HCT116 (cell line): ENCODE results near the gene PSMB7. TPM values are rescaled to one million over a fixed set of nuclear protein-coding genes. Genes with fewer than 3 reads are reported as not detected.

ENCODE experiments used
- ATAC-seq: fragments of 200-7000 bp; cut with Tn5 transposase; 2 replicates; pipeline ENCODE4 v1.9.1; 2020; ENCODE audit warnings: mild to moderate bottlenecking, moderate library complexity
- BruUV-seq: library from RNA; stranded (reverse); fragments of 400-500 nt; replicated peaks from 2 replicates; lab custom pipeline; 2021; lab: Mats Ljungman, UMichigan
- CTCF ChIA-PET: fragments of 300-600 bp; sonication (Branson Sonifier 250); formaldehyde crosslinking; loops from one replicate; lab custom pipeline; 2021; ENCODE audit warnings: antibody characterized with exemption; lab: Charles Lee
- POLR2A ChIA-PET: fragments of 300-600, 350-600 bp; sonication (Branson Sonifier 250); formaldehyde crosslinking; loops from one replicate; lab custom pipeline; 2021; ENCODE audit warnings: antibody characterized with exemption; lab: Charles Lee
- RAD21 ChIA-PET, 2 experiments: fragments of 300-600 bp; sonication (Branson Sonifier 250); formaldehyde crosslinking; loops; one replicate each; lab custom pipeline; 2023; ENCODE audit warnings: low total read pairs in 2 of 2; ENCODE audit not compliant: uncharacterized antibody in 2 of 2, unreplicated experiment in 2 of 2, low non-redundant PET in 1 of 2; lab: Charles Lee
- DNase-seq: peaks from one replicate; pipeline ENCODE4 v3.0.0-alpha.2; 2010; ENCODE audit warnings: low read depth, low spot score
- H2AFZ ChIP-seq: fragments of 200-600 bp; shearing (Covaris generic), sonication (generic); 2 replicates; pipeline ENCODE4 v1.6.1; 2017; ENCODE audit warnings: low read depth, mixed run types, mixed read lengths, antibody characterized with exemption, low read length; ENCODE audit not compliant: poor library complexity, severe bottlenecking
- H3K27ac ChIP-seq: 2 replicates; pipeline ENCODE4 v1.5.1; 2012; ENCODE audit warnings: low read depth, low read length
- H3K27me3 ChIP-seq: fragments of 200-600 bp; sonication (generic); 2 replicates; pipeline ENCODE4 v1.6.1; 2016; ENCODE audit warnings: mixed run types, low read length, mixed read lengths; ENCODE audit not compliant: insufficient read depth
- H3K36me3 ChIP-seq, 2 experiments: fragments of 200-500 bp in 1 of 2; fragments of 200-600 bp in 1 of 2; sonication (Bioruptor generic) in 1 of 2; sonication (generic) in 1 of 2; 2 replicates each; pipeline versions ENCODE4 v1.5.1 to v1.6.1; 2014 to 2016; ENCODE audit warnings: low read length in 2 of 2, inconsistent platforms in 1 of 2, mixed read lengths in 1 of 2, mixed run types in 1 of 2; ENCODE audit not compliant: insufficient read depth in 2 of 2, control insufficient read depth in 1 of 2
- H3K4me1 ChIP-seq, 2 experiments: fragments of 200-600 bp in 1 of 2; sonication (generic) in 1 of 2; 2 replicates each; pipeline versions ENCODE4 v1.5.1 to v1.6.1; 2012 to 2017; ENCODE audit warnings: low read length in 2 of 2, inconsistent platforms in 1 of 2, mild to moderate bottlenecking in 1 of 2, mixed read lengths in 1 of 2, mixed run types in 1 of 2, moderate library complexity in 1 of 2; ENCODE audit not compliant: insufficient read depth in 2 of 2, control insufficient read depth in 1 of 2
- H3K4me2 ChIP-seq: fragments of 200-600 bp; sonication (generic); 2 replicates; pipeline ENCODE4 v1.6.1; 2017; ENCODE audit warnings: mixed run types, low read length, mixed read lengths
- H3K4me3 ChIP-seq, 2 experiments: fragments of 200-600 bp in 1 of 2; sonication (generic) in 1 of 2; replicated peaks in 1 of 2; 2 replicates each; pipeline ENCODE4 v1.5.1; 2011 to 2016; ENCODE audit warnings: low read length in 2 of 2, control low read depth in 1 of 2, low read depth in 1 of 2, mild to moderate bottlenecking in 1 of 2, mixed read lengths in 1 of 2, mixed run types in 1 of 2
- H3K79me2 ChIP-seq: fragments of 200-600 bp; sonication (generic); 2 replicates; pipeline ENCODE4 v1.6.1; 2017; ENCODE audit warnings: mild to moderate bottlenecking, mixed run types, low read length, moderate library complexity, mixed read lengths; ENCODE audit not compliant: insufficient read depth
- H3K9ac ChIP-seq: fragments of 200-600 bp; sonication (generic); 2 replicates; pipeline ENCODE4 v1.6.1; 2016; ENCODE audit warnings: low read length, mixed read lengths
- H3K9me2 ChIP-seq: fragments of 200-600 bp; sonication (generic), shearing (Covaris generic); 2 replicates; pipeline ENCODE4 v1.6.1; 2017; ENCODE audit warnings: mixed run types, mild to moderate bottlenecking, moderate library complexity; ENCODE audit not compliant: insufficient read depth
- H3K9me3 ChIP-seq, 2 experiments: fragments of 200-500 bp in 1 of 2; fragments of 200-600 bp in 1 of 2; sonication (Bioruptor generic) in 1 of 2; sonication (generic) in 1 of 2; 2 replicates each; pipeline ENCODE4 v1.6.1; 2014 to 2017; ENCODE audit warnings: low read length in 2 of 2, mixed read lengths in 2 of 2, inconsistent platforms in 1 of 2, low read depth in 1 of 2, mild to moderate bottlenecking in 1 of 2, mixed run types in 1 of 2, moderate library complexity in 1 of 2; ENCODE audit not compliant: control insufficient read depth in 1 of 2, insufficient read depth in 1 of 2
- H4K20me1 ChIP-seq: fragments of 200-600 bp; sonication (generic), shearing (Covaris generic); 2 replicates; pipeline ENCODE4 v1.6.1; 2017; ENCODE audit warnings: mixed run types, mild to moderate bottlenecking, moderate library complexity; ENCODE audit not compliant: insufficient read depth
- CBX3 ChIP-seq: IDR thresholded peaks from 2 replicates; pipeline ENCODE4 v1.6.1; 2012; ENCODE audit warnings: low read depth
- CEBPB ChIP-seq: IDR thresholded peaks from 2 replicates; pipeline ENCODE4 v1.6.1; 2012; ENCODE audit warnings: low read depth
- ELF1 ChIP-seq: IDR thresholded peaks from 2 replicates; pipeline ENCODE4 v1.6.1; 2012; ENCODE audit warnings: low read depth, borderline replicate concordance
- FOSL1 ChIP-seq: IDR thresholded peaks from 2 replicates; pipeline ENCODE4 v1.6.1; 2012; ENCODE audit warnings: low read depth
- POLR2A ChIP-seq: IDR thresholded peaks from 2 replicates; pipeline ENCODE4 v1.7.0; 2011; ENCODE audit warnings: borderline replicate concordance; ENCODE audit not compliant: insufficient read depth, insufficient read length; ENCODE audit errors: extremely low read depth
- POLR2AphosphoS5 ChIP-seq: IDR thresholded peaks from 2 replicates; pipeline ENCODE4 v1.6.1; 2011; ENCODE audit warnings: mild to moderate bottlenecking, low read depth, low read length, moderate library complexity
- RAD21 ChIP-seq: IDR thresholded peaks from 2 replicates; pipeline ENCODE4 v1.6.1; 2012; ENCODE audit warnings: low read depth, mild to moderate bottlenecking
- SIN3A ChIP-seq: IDR thresholded peaks from 2 replicates; pipeline ENCODE4 v1.6.1; 2012; ENCODE audit warnings: low read depth
- SRF ChIP-seq: IDR thresholded peaks from 2 replicates; pipeline ENCODE4 v1.6.1; 2012; ENCODE audit warnings: low read depth
- TCF7L2 ChIP-seq: IDR thresholded peaks from 2 replicates; pipeline ENCODE4 v1.7.0; 2011; ENCODE audit warnings: borderline replicate concordance, inconsistent platforms; ENCODE audit not compliant: insufficient read depth, insufficient read length; ENCODE audit errors: extremely low read depth
- YY1 ChIP-seq: IDR thresholded peaks from 2 replicates; pipeline ENCODE4 v1.6.1; 2011; ENCODE audit warnings: low read length, low read depth, moderate library complexity, mild to moderate bottlenecking; ENCODE audit not compliant: insufficient replicate concordance; ENCODE audit errors: extremely low read depth
- ZFX ChIP-seq: fragments of 450-650 bp; IDR thresholded peaks from 2 replicates; pipeline ENCODE4 v1.6.1; 2017
- ZNF274 ChIP-seq: fragments of 200-500 bp; sonication (Bioruptor generic); IDR thresholded peaks from 2 replicates; pipeline ENCODE4 v1.6.1; 2014; ENCODE audit warnings: mild to moderate bottlenecking, low read depth, low read length, inconsistent platforms
- intact Hi-C: fragments of 100-400 bp; cut with micrococcal nuclease; formaldehyde crosslinking; loops from 2 replicates; pipeline ENCODE4 v1.10.0; 2022
- total RNA-seq: library from RNA; stranded (reverse); gene quantifications from one replicate; pipeline ENCODE4 v1.2.1, GENCODE V29; 2021; ENCODE audit not compliant: unreplicated experiment
- TF ChIP-seq, protein P1 (sequence below): IDR thresholded peaks from 2 replicates; pipeline ENCODE4 v1.6.1; 2012; ENCODE audit warnings: low read depth
- TF ChIP-seq, protein P2 (sequence below), 3 experiments: fragments of 200-600 bp in 1 of 3; sonication (generic) in 1 of 3; IDR thresholded peaks in 2 of 3; conservative IDR thresholded peaks in 1 of 3; 2 replicates each; pipeline ENCODE4 v1.5.1; 2012 to 2017; ENCODE audit warnings: low read depth in 2 of 3, low read length in 2 of 3, antibody characterized with exemption in 1 of 3, borderline replicate concordance in 1 of 3, control low read depth in 1 of 3, mild to moderate bottlenecking in 1 of 3, mixed read lengths in 1 of 3, mixed run types in 1 of 3, moderate library complexity in 1 of 3; ENCODE audit not compliant: insufficient read depth in 1 of 3

PSMB7 gene
- total RNA-seq, 1 experiment from 2014 or later: 222 TPM

DNA sequence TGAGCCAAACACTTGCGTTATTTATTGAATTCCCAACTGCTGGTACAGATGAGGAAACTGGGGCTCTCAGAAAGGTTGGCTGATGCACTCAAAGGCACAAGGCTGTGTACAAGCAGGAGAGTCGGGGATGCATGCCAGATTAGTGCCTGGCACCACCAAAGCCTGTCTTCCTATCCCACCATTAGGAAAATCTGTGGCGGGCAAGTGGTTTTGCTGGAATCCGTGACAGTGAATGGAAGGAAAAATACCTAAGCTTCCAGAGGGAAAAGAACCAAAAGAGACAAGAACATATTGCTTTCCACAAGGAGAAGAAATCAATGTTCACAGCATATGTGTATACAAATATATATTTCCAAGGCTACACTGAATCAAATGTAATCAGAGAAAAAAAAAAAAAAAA is 51.1 kb downstream of the PSMB7 start:
- Histone ChIP-seq H3K9ac (no peak overlapping the region), H3K27ac (no peak overlapping the region), H2AFZ (no peak overlapping the region), H3K9me3 (no peaks in the 10 kb centered on the region), H3K27me3 (no peaks in the 10 kb centered on the region), H3K4me1 (peaks cover 7 to 20% of the 10 kb centered on the region in 2 experiments; a peak in 3 of 4 replicates), H3K36me3 (peaks cover 0 to 7% of the 10 kb centered on the region in 2 experiments; a peak in 1 of 4 replicates), H4K20me1 (peaks cover 27% of the 10 kb centered on the region; the same call in 1 of the 2 replicates), H3K4me3 (no peak overlapping the region), H3K79me2 (peaks cover 100% of the 10 kb centered on the region), H3K4me2 (no peak overlapping the region), H3K9me2 (no peaks in the 10 kb centered on the region)
- intact Hi-C loops: no loop called here
- POLR2A ChIA-PET: no interaction called here
- RAD21 ChIA-PET: no interaction called here
- ATAC-seq (no peak), DNase-seq (no peak)
- TF ChIP-seq SRF (no peak), CBX3 (no peak), YY1 (no peak)
- no TSS peak for BruUV-seq
- CTCF ChIA-PET: no interaction called here

DNA sequence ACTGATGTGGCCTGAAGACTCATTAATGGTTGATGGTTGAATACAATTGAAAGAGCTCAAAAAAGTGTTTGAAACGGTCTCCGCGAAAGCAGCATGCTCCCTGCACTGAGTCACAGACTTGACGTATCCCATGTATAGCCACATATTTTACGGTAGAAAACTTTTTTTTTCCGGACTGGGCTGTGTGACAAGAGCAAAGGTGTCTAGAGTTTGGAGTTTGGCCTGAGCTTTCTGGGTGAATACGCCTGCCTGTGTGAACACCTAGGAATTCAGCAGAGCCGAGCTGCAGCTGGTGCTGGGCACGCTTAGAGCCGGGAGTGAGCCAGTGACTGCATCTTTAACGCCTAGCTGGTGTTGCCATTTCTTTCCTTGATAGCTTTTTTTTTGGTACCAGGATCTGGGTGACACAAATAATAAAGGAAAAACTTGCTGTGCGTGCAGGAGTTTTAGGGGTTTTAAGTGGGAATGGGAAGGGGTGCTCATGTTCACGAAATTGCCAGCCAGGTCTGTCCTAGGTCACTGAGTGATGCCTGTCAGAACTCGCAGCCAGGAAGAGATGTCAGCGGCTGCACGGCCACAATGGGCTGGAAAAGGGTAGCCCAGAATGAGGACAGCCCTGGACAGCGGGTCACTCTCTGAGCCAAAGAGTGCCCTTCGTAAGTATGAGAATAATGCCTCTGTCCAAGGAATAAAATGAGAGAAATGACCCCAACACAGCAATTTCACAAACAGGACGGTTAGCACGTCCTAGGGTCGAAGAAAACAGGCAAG is 51.7 kb downstream of the PSMB7 start:
- POLR2A ChIA-PET: no interaction called here
- CTCF ChIA-PET: no interaction called here

More for the DNA sequence above, 51.7 kb downstream of the PSMB7 start:
- Histone ChIP-seq H3K9me3 (no peaks in the 10 kb centered on the region), H4K20me1 (peaks cover 28% of the 10 kb centered on the region; the same call in 1 of the 2 replicates), H3K4me2 (no peak overlapping the region), H3K9me2 (no peaks in the 10 kb centered on the region), H3K27me3 (no peaks in the 10 kb centered on the region), H3K4me1 (peaks cover 7 to 20% of the 10 kb centered on the region in 2 experiments; a peak in 3 of 4 replicates), H3K27ac (no peak overlapping the region), H3K4me3 (no peak overlapping the region), H3K79me2 (peaks cover 100% of the 10 kb centered on the region), H3K36me3 (peaks cover 0 to 7% of the 10 kb centered on the region in 2 experiments; a peak in 1 of 4 replicates), H2AFZ (no peak overlapping the region), H3K9ac (no peak overlapping the region)
- DNase-seq (no peak), ATAC-seq (no peak)
- no TSS peak for BruUV-seq
- RAD21 ChIA-PET: no interaction called here
- TF ChIP-seq, protein P1, sequence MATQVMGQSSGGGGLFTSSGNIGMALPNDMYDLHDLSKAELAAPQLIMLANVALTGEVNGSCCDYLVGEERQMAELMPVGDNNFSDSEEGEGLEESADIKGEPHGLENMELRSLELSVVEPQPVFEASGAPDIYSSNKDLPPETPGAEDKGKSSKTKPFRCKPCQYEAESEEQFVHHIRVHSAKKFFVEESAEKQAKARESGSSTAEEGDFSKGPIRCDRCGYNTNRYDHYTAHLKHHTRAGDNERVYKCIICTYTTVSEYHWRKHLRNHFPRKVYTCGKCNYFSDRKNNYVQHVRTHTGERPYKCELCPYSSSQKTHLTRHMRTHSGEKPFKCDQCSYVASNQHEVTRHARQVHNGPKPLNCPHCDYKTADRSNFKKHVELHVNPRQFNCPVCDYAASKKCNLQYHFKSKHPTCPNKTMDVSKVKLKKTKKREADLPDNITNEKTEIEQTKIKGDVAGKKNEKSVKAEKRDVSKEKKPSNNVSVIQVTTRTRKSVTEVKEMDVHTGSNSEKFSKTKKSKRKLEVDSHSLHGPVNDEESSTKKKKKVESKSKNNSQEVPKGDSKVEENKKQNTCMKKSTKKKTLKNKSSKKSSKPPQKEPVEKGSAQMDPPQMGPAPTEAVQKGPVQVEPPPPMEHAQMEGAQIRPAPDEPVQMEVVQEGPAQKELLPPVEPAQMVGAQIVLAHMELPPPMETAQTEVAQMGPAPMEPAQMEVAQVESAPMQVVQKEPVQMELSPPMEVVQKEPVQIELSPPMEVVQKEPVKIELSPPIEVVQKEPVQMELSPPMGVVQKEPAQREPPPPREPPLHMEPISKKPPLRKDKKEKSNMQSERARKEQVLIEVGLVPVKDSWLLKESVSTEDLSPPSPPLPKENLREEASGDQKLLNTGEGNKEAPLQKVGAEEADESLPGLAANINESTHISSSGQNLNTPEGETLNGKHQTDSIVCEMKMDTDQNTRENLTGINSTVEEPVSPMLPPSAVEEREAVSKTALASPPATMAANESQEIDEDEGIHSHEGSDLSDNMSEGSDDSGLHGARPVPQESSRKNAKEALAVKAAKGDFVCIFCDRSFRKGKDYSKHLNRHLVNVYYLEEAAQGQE: no peak
- TF ChIP-seq TCF7L2 (no peak), POLR2A (no peak), ZNF274 (no peak), ZFX (no peak), RAD21 (no peak), SIN3A (no peak), CBX3 (no peak), ELF1 (no peak), CEBPB (no peak), FOSL1 (no peak), POLR2AphosphoS5 (no peak)
- TF ChIP-seq, protein P2, sequence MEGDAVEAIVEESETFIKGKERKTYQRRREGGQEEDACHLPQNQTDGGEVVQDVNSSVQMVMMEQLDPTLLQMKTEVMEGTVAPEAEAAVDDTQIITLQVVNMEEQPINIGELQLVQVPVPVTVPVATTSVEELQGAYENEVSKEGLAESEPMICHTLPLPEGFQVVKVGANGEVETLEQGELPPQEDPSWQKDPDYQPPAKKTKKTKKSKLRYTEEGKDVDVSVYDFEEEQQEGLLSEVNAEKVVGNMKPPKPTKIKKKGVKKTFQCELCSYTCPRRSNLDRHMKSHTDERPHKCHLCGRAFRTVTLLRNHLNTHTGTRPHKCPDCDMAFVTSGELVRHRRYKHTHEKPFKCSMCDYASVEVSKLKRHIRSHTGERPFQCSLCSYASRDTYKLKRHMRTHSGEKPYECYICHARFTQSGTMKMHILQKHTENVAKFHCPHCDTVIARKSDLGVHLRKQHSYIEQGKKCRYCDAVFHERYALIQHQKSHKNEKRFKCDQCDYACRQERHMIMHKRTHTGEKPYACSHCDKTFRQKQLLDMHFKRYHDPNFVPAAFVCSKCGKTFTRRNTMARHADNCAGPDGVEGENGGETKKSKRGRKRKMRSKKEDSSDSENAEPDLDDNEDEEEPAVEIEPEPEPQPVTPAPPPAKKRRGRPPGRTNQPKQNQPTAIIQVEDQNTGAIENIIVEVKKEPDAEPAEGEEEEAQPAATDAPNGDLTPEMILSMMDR (IDR thresholded peaks at IDR 0.05 in 2 of 3, conservative IDR thresholded peaks at IDR 0.05 in 1 of 3; ENCODE audit: borderline replicate concordance in 1 of 3, insufficient read depth in 1 of 3, low read depth in 2 of 3, low read length in 2 of 3): no peak
- intact Hi-C loops: no loop called here
